Measurements from ENCODE around the gene FANCE. TPM values are rescaled to one million over a fixed set of nuclear protein-coding genes. Genes with fewer than 3 reads are reported as not detected.

The FANCE gene
- total RNA-seq, 4 donors from 2014 or later: 4.1 to 6.6 (median 6.2) TPM

DNA sequence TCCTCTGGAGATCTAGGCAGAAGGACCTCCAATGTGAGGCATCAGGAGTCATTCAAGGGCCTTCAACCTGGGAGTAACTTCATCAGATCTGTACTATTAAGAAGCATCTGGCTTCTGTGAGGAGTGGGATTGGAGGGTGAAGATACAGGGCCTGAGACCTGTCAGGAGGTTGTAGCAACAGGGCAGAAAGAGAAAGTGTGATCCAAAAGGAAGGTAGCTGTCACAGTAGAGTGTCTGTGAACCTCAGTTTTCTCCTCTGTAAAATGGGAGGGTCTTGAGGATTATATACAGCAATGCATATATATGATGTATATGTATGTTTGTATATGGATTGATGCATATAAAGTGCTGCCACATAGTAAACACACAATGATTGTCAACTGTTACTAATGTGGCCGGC lies 13.5 kb downstream of the FANCE start:
- intact Hi-C loops (cut with DNase I): no loop called here
- H3K36me3 ChIP-seq: peaks cover 1 to 7% of the 10 kb centered on the region in 2 donors
- no peaks in the 10 kb centered on the region for H3K27me3 ChIP-seq
- 95 to 96% methylated on average over 1 of the region's 1 CpG for WGBS, 2 donors
- H3K4me1 ChIP-seq: peaks cover 10 to 13% of the 10 kb centered on the region in 2 donors
- H3K9me3 ChIP-seq: no peaks in the 10 kb centered on the region
- no peak overlapping the region for H3K4me3 ChIP-seq (replicated peaks in 1 of 3)
- TF ChIP-seq POLR2A (IDR thresholded peaks at IDR 0.05): no peak
- TF ChIP-seq, protein P1, sequence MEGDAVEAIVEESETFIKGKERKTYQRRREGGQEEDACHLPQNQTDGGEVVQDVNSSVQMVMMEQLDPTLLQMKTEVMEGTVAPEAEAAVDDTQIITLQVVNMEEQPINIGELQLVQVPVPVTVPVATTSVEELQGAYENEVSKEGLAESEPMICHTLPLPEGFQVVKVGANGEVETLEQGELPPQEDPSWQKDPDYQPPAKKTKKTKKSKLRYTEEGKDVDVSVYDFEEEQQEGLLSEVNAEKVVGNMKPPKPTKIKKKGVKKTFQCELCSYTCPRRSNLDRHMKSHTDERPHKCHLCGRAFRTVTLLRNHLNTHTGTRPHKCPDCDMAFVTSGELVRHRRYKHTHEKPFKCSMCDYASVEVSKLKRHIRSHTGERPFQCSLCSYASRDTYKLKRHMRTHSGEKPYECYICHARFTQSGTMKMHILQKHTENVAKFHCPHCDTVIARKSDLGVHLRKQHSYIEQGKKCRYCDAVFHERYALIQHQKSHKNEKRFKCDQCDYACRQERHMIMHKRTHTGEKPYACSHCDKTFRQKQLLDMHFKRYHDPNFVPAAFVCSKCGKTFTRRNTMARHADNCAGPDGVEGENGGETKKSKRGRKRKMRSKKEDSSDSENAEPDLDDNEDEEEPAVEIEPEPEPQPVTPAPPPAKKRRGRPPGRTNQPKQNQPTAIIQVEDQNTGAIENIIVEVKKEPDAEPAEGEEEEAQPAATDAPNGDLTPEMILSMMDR (IDR thresholded peaks at IDR 0.05): no peak
- no peak overlapping the region for H3K27ac ChIP-seq
- DNase-seq: no peak

DNA sequence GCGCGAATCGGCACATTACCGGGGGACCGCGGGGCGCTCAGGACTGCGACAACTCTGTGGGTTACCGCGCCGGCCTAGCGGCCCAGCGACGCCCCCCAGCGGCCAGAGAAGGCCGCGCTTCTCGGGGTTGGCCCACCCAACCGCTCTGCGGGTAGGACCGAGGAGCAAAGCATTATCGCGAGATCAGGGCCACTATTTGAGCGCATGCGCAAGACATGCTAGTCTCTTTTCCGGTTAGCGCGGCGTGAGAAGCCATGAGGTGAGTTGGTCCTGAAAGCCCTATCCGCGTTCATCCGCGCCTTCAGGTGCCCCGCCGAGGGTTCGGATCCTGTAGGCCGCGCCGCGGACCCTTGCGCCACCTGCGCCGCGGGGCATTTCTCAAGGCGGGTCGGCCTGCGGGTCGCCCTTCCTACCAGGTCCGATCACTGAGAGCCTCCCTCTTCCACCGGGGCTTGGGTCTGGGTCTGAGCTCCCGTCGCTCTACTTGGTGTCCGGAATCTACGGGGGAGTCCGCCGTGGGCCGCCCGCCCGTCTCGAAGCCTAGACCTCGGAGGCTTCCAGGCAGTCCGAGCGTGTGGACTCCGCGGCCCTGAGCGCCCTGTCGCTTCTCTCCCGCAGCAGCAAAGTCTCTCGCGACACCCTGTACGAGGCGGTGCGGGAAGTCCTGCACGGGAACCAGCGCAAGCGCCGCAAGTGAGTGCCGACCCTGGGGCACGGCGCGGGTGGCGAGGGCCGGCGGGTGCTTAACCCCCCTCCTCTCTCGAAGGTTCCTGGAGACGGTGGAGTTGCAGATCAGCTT lies 16.2 kb downstream of the FANCE start, which contains the start of gene RPL10A:
Gene RPL10A (plus strand): TSS at position 221 of the 799 bp plus-strand sequence. CDS start 34 bp downstream, at position 255.
- peak; percentile 67 to 96 for TF ChIP-seq POLR2A (IDR thresholded peaks at IDR 0.05)
- TF ChIP-seq, protein P1 (IDR thresholded peaks at IDR 0.05): peak; percentile 82 to 99 (median 92)
- WGBS, 2 donors: 0% methylated on average over 18 to 45 of the region's 86 CpGs
- Histone ChIP-seq H3K36me3 (peaks cover 11 to 16% of the 10 kb centered on the region in 2 donors), H3K4me3 (replicated peaks in 1 of 3) (peak within 1 kb of the TSS; percentile 41 to 76 (median 53)), H3K4me1 (peaks cover 10 to 18% of the 10 kb centered on the region in 2 donors), H3K9me3 (no peaks in the 10 kb centered on the region), H3K27ac (peak within 1 kb of the TSS; percentile 77 to 93 (median 92)), H3K27me3 (no peaks in the 10 kb centered on the region)
- intact Hi-C loops (cut with DNase I): no loop called here
- DNase-seq: peak; percentile 96

DNA sequence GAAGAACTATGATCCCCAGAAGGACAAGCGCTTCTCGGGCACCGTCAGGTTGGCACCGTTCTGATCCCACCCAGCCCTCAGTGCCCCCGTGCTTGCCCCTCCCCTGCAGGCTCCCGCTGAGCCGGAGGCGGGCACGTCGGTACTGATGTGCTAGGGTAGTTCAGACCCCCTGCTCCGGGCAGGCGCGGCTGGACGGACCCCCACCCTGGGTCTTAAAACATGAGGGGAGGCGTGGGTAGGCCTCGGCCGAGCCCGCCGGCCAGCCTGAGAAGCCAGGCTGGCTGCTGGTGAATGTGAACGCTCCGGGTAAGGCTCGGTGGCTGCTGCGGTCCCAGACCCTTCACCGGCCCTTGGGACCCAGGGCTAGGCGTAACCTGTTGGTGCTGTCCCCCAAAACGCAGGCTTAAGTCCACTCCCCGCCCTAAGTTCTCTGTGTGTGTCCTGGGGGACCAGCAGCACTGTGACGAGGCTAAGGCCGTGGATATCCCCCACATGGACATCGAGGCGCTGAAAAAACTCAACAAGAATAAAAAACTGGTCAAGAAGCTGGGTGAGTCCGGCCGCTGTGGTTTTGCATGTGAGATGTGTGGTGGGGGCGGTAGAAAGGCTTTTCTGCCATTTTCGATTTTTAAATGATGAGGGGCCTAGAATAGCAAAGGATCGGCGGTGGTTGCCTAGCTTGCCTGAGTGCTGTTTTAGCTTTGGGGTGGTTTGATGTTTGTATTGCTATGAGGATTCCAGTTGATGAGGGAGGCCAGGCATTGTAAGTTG lies 17.0 kb downstream of the FANCE start:
- DNase-seq: peak in 1 of 2 donors; percentile 11
- H3K27ac ChIP-seq: peak overlapping the region; percentile 77 to 93 (median 92)
- no peaks in the 10 kb centered on the region for H3K9me3 ChIP-seq
- 14 to 15% methylated on average over 17 to 31 of the region's 37 CpGs for WGBS, 2 donors
- no peaks in the 10 kb centered on the region for H3K27me3 ChIP-seq
- H3K4me3 ChIP-seq (replicated peaks in 1 of 3): peak overlapping the region; percentile 41 to 76 (median 53)
- intact Hi-C loops (cut with DNase I): no loop called here
- TF ChIP-seq POLR2A (IDR thresholded peaks at IDR 0.05): no peak
- TF ChIP-seq, protein P1 (IDR thresholded peaks at IDR 0.05): no peak
- peaks cover 11 to 16% of the 10 kb centered on the region in 2 donors for H3K36me3 ChIP-seq
- peaks cover 10 to 18% of the 10 kb centered on the region in 2 donors for H3K4me1 ChIP-seq

DNA sequence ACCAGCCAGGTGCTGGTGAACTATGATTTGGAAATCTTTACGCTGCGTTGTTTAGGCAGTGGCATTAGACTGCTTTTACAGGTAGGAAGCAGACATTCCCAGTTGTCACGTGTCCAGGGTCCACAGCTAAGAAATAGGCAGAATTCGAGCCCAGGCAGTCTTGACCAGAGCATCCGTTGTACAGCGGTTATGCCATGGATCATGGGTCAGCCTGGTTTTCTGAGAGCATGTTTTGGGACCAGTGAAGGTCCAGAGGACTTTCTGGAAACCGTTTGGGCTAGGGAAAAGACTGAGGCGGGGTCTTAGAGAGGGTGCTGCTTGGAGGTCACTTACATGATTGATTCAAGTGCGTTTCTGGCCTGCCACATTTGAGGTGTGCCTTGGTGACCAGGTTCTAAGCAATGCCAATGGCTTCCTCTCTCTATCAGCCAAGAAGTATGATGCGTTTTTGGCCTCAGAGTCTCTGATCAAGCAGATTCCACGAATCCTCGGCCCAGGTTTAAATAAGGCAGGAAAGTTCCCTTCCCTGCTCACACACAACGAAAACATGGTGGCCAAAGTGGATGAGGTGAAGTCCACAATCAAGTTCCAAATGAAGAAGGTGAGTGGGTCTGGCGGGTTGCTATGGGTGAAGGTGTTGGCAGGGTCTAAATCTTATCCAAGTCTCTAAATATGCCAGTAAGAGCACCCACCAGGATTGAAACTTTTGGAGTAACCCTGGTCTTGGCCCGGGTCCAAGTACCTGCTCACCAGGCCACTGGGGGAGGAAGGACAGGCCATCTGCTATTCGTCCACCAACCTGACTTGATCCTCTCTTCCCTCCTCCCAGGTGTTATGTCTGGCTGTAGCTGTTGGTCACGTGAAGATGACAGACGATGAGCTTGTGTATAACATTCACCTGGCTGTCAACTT lies 17.9 kb downstream of the FANCE start:
- TF ChIP-seq POLR2A (IDR thresholded peaks at IDR 0.05): no peak
- TF ChIP-seq, protein P1 (IDR thresholded peaks at IDR 0.05): no peak

More for the DNA sequence above, 17.9 kb downstream of the FANCE start:
- peak; percentile 36 to 44 for DNase-seq
- Histone ChIP-seq H3K36me3 (peaks cover 16 to 17% of the 10 kb centered on the region in 2 donors), H3K27ac (peak overlapping the region; percentile 77 to 93 (median 92)), H3K27me3 (no peaks in the 10 kb centered on the region), H3K4me3 (replicated peaks in 1 of 3) (peak overlapping the region; percentile 41 to 76 (median 53)), H3K4me1 (peaks cover 10 to 18% of the 10 kb centered on the region in 2 donors), H3K9me3 (no peaks in the 10 kb centered on the region)
- intact Hi-C loops (cut with DNase I): no loop called here
- 56 to 58% methylated on average over 18 of the region's 18 CpGs for WGBS, 2 donors
